Endodermal cell (in vitro differentiated cells): ENCODE data around the gene LYG1. TPM values are rescaled to one million over a fixed set of nuclear protein-coding genes. Genes with fewer than 3 reads are reported as not detected.
"Not testable (repeated sequence)": the region's sequence is repeated elsewhere in the genome, so short reads cannot be mapped to it uniquely, and the experiment has no call there.

Experiments
- DNase-seq: peaks from one replicate; pipeline ENCODE4 v3.0.0-alpha.2; 2017
- H3K27ac ChIP-seq: 2 replicates; pipeline ENCODE4 v1.5.1; 2013; ENCODE audit warnings: mild to moderate bottlenecking, low read depth, low read length, moderate library complexity
- H3K27me3 ChIP-seq: 2 replicates; pipeline ENCODE4 v1.6.1; 2013; ENCODE audit warnings: mild to moderate bottlenecking, low read length, moderate library complexity; ENCODE audit not compliant: insufficient read depth, control insufficient read depth, poor library complexity, severe bottlenecking
- H3K36me3 ChIP-seq: 2 replicates; pipeline ENCODE4 v1.7.0; 2013; ENCODE audit warnings: mild to moderate bottlenecking, low read length, moderate library complexity; ENCODE audit not compliant: control insufficient read depth, insufficient read depth
- H3K4me1 ChIP-seq: one replicate; pipeline ENCODE4 v1.7.0; 2013; ENCODE audit warnings: low read length; ENCODE audit not compliant: control insufficient read depth, insufficient read depth
- H3K4me3 ChIP-seq: 2 replicates; pipeline ENCODE4 v1.5.1; 2013; ENCODE audit warnings: mild to moderate bottlenecking, low read length, moderate library complexity
- H3K9ac ChIP-seq: 2 replicates; pipeline ENCODE4 v1.6.1; 2013; ENCODE audit warnings: mild to moderate bottlenecking, low read length, moderate library complexity; ENCODE audit not compliant: poor library complexity, severe bottlenecking; ENCODE audit errors: extremely low read depth
- H3K9me3 ChIP-seq: 2 replicates; pipeline ENCODE4 v1.6.1; 2013; ENCODE audit warnings: mild to moderate bottlenecking, low read length, moderate library complexity; ENCODE audit not compliant: control insufficient read depth
- H3K27ac Mint-ChIP-seq: 2 replicates; pipeline ENCODE4 v1.8.0; 2020; ENCODE audit warnings: mixed read lengths
- H3K27me3 Mint-ChIP-seq: 2 replicates; pipeline ENCODE4 v1.8.0; 2021; ENCODE audit warnings: mild to moderate bottlenecking, mixed read lengths; ENCODE audit not compliant: insufficient read depth
- H3K36me3 Mint-ChIP-seq: 2 replicates; pipeline ENCODE4 v1.8.0; 2020; ENCODE audit warnings: low read depth, mixed read lengths
- H3K4me1 Mint-ChIP-seq: 2 replicates; pipeline ENCODE4 v1.8.0; 2020; ENCODE audit warnings: mixed read lengths
- H3K4me3 Mint-ChIP-seq: 2 replicates; pipeline ENCODE4 v1.8.0; 2020; ENCODE audit warnings: mild to moderate bottlenecking, moderate library complexity, mixed read lengths
- H3K9me3 Mint-ChIP-seq: 2 replicates; pipeline ENCODE4 v1.8.0; 2020; ENCODE audit warnings: mild to moderate bottlenecking, mixed read lengths
- WGBS, 2 experiments: methylation state at CpG; one replicate each; pipeline versions ENCODE4 v1.1.5 to v1.1.7; 2013; ENCODE audit warnings: missing lambda C conversion rate in 2 of 2, mixed read lengths in 1 of 2; ENCODE audit not compliant: insufficient coverage in 1 of 2, insufficient read length in 1 of 2; 5-methylcytosine and 5-hydroxymethylcytosine counted together
- long read RNA-seq, 4 experiments: library from polyadenylated mRNA in 2 of 4; library from RNA in 1 of 4; library from capped mRNA in 1 of 4; stranded (forward) in 3 of 4; unstranded in 1 of 4; transcript quantifications; one replicate each; pipeline ENCODE4 v2.0.0, GENCODE V29; 2020 to 2021; ENCODE audit warnings: inconsistent platforms in 1 of 4
- polyA plus RNA-seq, 2 experiments: library from polyadenylated mRNA; stranded (reverse); fragments of 50-300 nt; gene quantifications; one replicate each; pipeline ENCODE4 v1.2.3, GENCODE V29; 2013
- total RNA-seq, 2 donors: library from RNA; stranded (reverse); fragmentation: NEBNext Ultra II Directional in 1 of 2; extraction: Animal tissue kit (Norgen Biotek cat#: 25700) in 1 of 2; gene quantifications; 2 replicates in 1 of 2; 3 replicates in 1 of 2; pipeline ENCODE4 v1.2.1, GENCODE V29; 2021
- TF ChIP-seq, protein P1 (sequence below): fragments of 200-600 bp; sonication (generic); conservative IDR thresholded peaks from 2 replicates; pipeline ENCODE4 v1.5.0; 2021; ENCODE audit warnings: antibody characterized with exemption, mild to moderate bottlenecking

LYG1 gene
- total RNA-seq = under 1 TPM; 0.35 to 0.55 TPM
- polyA plus RNA-seq (2013, experiment 1 of 2) = 0.96 TPM
- polyA plus RNA-seq (2013, experiment 2 of 2) = 1.4 TPM
- long read RNA-seq, experiment 1 = 0 reads
- long read RNA-seq, experiment 2 = 0 reads
- long read RNA-seq, experiment 3 = 0 reads
- long read RNA-seq, experiment 4, partial matches to known transcripts = 0 of 2 reads
- long read RNA-seq, experiment 4, other reads (novel, unspliced or antisense) = 2 of 2 reads

DNA sequence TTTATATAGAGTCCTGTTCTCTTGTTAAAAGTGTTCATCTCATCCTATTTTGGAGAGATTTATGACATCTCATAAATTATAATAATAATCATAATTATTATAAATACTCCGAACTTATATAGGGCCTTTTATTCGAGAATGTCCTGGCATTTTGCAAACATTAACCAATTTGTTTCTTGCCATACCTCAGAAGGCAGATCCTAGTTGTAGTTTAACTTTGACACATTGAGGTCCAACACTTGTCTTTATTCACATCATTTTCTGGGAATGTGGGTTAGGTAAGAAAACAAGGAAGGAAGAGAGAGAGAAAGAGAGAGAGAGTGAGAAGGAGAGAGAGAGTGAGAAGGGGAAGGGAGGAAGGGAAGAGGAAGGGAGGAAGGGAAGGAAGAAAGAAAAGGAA lies at the start of gene LYG1:
LYG1 (minus strand) TSS at position 101 of the 400 bp plus-strand sequence. CDS start 5,527 bp downstream, outside the sequence.
- H3K36me3 ChIP-seq, H3K9me3 Mint-ChIP-seq, H3K4me3 Mint-ChIP-seq, DNase-seq, H3K27me3 ChIP-seq, H3K27me3 Mint-ChIP-seq, H3K4me3 ChIP-seq, H3K36me3 Mint-ChIP-seq, H3K27ac Mint-ChIP-seq, H3K27ac ChIP-seq, H3K9me3 ChIP-seq, H3K4me1 ChIP-seq, H3K4me1 Mint-ChIP-seq, H3K9ac ChIP-seq: not testable (repeated sequence)
- no CpG with 5 or more reads among the region's 2 CpGs for WGBS, 2 experiments

DNA sequence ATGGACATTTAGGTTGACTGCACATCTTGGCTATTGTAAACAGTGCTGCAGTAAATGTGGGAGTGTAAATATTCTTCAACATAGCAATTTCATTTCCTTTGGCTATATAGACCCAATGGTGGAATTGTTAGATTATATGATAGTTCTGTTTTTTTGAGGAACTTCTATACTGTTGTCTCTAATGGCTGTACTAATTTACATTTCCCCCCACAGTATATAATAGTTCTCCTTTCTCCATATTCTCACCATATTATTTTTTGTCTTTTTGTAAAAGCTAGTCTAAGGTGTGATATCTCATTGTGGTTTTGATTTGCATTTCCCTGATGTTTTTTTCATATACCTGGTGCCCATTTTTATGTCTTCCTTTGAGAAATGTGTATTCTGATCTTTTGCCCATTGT lies 49.2 kb upstream of the LYG1 start:
- H3K27me3 Mint-ChIP-seq = no peaks in the 10 kb centered on the region

DNA sequence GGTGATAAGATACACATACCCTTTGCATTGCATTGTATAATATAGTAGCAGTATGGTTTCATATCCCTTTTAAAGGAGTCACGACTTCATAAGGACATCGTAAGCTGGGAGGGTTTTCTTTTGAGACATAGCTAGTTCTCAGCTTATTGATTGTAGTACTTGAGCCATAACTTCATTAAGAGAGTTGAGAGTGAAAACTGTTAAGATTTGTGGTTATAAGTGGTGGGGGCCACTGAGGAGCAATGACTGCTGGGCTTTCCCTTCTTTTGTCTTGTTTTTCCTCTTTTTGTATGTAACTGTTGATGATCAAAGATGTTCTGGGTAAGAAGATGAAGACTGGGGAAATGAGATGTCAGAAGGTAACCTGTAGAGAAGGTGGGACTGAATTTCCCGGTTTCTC lies 47.2 kb upstream of the LYG1 start:
- TF ChIP-seq, protein P1, sequence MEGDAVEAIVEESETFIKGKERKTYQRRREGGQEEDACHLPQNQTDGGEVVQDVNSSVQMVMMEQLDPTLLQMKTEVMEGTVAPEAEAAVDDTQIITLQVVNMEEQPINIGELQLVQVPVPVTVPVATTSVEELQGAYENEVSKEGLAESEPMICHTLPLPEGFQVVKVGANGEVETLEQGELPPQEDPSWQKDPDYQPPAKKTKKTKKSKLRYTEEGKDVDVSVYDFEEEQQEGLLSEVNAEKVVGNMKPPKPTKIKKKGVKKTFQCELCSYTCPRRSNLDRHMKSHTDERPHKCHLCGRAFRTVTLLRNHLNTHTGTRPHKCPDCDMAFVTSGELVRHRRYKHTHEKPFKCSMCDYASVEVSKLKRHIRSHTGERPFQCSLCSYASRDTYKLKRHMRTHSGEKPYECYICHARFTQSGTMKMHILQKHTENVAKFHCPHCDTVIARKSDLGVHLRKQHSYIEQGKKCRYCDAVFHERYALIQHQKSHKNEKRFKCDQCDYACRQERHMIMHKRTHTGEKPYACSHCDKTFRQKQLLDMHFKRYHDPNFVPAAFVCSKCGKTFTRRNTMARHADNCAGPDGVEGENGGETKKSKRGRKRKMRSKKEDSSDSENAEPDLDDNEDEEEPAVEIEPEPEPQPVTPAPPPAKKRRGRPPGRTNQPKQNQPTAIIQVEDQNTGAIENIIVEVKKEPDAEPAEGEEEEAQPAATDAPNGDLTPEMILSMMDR = no peak
- H3K4me1 Mint-ChIP-seq = peaks cover 2% of the 10 kb centered on the region
- H3K27me3 ChIP-seq = no peaks in the 10 kb centered on the region
- no peaks in the 10 kb centered on the region for H3K4me1 ChIP-seq
- no peak overlapping the region for H3K4me3 ChIP-seq
- no peak overlapping the region for H3K27ac ChIP-seq
- H3K4me3 Mint-ChIP-seq = no peak overlapping the region
- no peaks in the 10 kb centered on the region for H3K36me3 ChIP-seq
- no peak overlapping the region for H3K9ac ChIP-seq
- 93 to 100% methylated on average over 3 of the region's 3 CpGs for WGBS, 2 experiments
- H3K27ac Mint-ChIP-seq = peak overlapping the region; percentile 35
- no peaks in the 10 kb centered on the region for H3K27me3 Mint-ChIP-seq
- no peaks in the 10 kb centered on the region for H3K9me3 Mint-ChIP-seq
- H3K9me3 ChIP-seq = no peaks in the 10 kb centered on the region
- peaks cover 4% of the 10 kb centered on the region for H3K36me3 Mint-ChIP-seq
- DNase-seq = no peak

More for the DNA sequence above, 49.2 kb upstream of the LYG1 start:
- Histone ChIP-seq H3K36me3 (no peaks in the 10 kb centered on the region), H3K4me1 (no peaks in the 10 kb centered on the region), H3K9me3 (no peaks in the 10 kb centered on the region), H3K27ac (no peak overlapping the region), H3K4me3 (no peak overlapping the region), H3K9ac (no peak overlapping the region), H3K27me3 (no peaks in the 10 kb centered on the region)
- Mint-ChIP-seq H3K27ac (no peak overlapping the region), H3K36me3 (peaks cover 2% of the 10 kb centered on the region), H3K9me3 (no peaks in the 10 kb centered on the region), H3K4me1 (peaks cover 2% of the 10 kb centered on the region), H3K4me3 (no peak overlapping the region)
- TF ChIP-seq, protein P1 = no peak
- no peak for DNase-seq

DNA sequence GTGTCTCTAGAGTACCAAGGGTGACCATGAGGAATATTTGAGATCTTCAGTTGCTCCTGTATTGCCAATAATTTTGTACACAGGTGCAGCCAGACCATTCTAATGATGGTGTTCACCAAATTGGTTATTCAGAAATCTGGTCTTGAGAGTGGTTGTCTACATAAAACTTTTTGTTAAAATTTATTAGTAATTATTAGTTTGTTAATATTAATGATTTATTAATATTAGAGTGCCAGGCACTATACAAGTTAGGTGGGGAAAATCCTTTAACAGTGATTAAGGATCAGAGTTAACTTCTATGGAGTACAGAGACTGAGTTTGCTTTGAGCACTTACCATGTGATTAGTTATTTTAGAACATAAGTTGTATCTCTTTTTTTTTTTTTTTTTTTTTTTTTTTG lies 45.2 kb upstream of the LYG1 start:
- no peaks in the 10 kb centered on the region for H3K9me3 ChIP-seq
- no peaks in the 10 kb centered on the region for H3K27me3 ChIP-seq
- H3K4me3 ChIP-seq = no peak overlapping the region
- H3K27ac Mint-ChIP-seq = no peak overlapping the region
- peaks cover 3% of the 10 kb centered on the region for H3K36me3 Mint-ChIP-seq
- H3K9me3 Mint-ChIP-seq = no peaks in the 10 kb centered on the region
- TF ChIP-seq, protein P1 = no peak
- no peaks in the 10 kb centered on the region for H3K27me3 Mint-ChIP-seq
- peaks cover 2% of the 10 kb centered on the region for H3K4me1 Mint-ChIP-seq
- H3K27ac ChIP-seq = no peak overlapping the region
- DNase-seq = no peak
- H3K4me3 Mint-ChIP-seq = no peak overlapping the region
- H3K9ac ChIP-seq = no peak overlapping the region
- no peaks in the 10 kb centered on the region for H3K4me1 ChIP-seq
- no peaks in the 10 kb centered on the region for H3K36me3 ChIP-seq

DNA sequence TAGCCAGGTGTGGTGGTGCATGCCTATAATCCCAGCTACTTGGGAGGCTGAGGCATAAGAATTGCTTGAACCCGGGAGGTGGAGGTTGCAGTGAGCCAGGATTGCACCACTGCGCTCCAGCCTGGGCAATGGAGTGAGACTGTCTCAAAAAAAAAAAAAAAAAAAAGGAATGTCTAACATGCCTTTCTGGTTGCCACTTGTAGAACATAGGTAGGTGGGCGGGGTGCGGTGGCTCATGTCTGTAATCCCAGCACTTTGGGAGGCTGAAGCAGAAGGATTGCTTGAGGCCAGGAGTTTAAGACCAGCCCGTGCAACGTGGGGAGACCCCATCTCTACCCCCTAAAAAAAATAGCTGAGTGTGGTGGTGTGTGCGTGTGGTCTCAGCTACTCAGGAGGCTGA lies 44.4 kb upstream of the LYG1 start:
- not testable (repeated sequence) for H3K27ac ChIP-seq, H3K27ac Mint-ChIP-seq, H3K4me1 ChIP-seq, H3K36me3 ChIP-seq, H3K9me3 Mint-ChIP-seq, H3K4me3 ChIP-seq, H3K36me3 Mint-ChIP-seq, DNase-seq, H3K4me3 Mint-ChIP-seq, H3K27me3 ChIP-seq, H3K4me1 Mint-ChIP-seq, H3K9ac ChIP-seq, H3K27me3 Mint-ChIP-seq, H3K9me3 ChIP-seq
- WGBS, 2 experiments = 96 to 100% methylated on average over 2 to 7 of the region's 7 CpGs
